ENCODE data around the gene HAUS5. TPM values are rescaled to one million over a fixed set of nuclear protein-coding genes. Genes with fewer than 3 reads are reported as not detected.

Gene HAUS5, protein sequence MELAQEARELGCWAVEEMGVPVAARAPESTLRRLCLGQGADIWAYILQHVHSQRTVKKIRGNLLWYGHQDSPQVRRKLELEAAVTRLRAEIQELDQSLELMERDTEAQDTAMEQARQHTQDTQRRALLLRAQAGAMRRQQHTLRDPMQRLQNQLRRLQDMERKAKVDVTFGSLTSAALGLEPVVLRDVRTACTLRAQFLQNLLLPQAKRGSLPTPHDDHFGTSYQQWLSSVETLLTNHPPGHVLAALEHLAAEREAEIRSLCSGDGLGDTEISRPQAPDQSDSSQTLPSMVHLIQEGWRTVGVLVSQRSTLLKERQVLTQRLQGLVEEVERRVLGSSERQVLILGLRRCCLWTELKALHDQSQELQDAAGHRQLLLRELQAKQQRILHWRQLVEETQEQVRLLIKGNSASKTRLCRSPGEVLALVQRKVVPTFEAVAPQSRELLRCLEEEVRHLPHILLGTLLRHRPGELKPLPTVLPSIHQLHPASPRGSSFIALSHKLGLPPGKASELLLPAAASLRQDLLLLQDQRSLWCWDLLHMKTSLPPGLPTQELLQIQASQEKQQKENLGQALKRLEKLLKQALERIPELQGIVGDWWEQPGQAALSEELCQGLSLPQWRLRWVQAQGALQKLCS
- total RNA-seq = 11.0 and 13.1 TPM in 2 replicates

DNA sequence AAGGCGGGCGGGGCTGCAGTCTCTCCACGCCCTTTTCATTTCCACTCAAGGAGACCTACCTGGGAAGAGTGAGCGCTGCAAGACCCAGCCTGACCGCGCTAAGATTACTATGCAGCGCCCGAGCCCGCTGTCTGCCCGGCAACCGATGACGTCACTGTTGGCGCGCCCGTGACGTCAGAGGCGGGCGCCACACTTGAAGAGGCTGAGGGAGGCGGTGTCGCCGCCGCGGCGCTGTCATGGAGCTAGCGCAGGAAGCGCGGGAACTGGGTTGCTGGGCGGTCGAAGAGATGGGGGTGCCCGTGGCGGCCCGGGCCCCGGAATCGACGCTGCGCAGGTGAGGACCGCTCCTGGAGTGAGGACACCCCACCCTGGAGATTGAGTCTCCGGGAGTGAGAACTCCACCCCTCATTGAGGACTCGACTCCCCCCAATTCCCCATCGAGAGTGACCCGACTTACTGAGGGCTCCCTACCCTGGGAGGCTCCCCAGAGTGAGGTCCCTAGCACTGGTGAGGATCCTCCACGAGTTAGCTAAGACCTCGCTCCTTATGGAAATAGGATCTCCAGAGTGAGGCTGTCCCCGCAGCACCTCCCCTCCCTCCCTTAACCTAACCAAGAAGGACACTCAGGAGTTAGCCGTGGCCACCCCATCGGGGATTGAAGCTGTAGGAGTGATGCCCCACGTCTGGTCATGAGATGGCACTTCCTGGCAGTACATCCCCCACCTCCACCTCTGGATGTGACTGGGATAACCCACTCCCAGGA is at the start of gene HAUS5:
Gene HAUS5 (plus strand): TSS at position 177 of the 763 bp plus-strand sequence. CDS start 60 bp downstream, at position 237.

DNA sequence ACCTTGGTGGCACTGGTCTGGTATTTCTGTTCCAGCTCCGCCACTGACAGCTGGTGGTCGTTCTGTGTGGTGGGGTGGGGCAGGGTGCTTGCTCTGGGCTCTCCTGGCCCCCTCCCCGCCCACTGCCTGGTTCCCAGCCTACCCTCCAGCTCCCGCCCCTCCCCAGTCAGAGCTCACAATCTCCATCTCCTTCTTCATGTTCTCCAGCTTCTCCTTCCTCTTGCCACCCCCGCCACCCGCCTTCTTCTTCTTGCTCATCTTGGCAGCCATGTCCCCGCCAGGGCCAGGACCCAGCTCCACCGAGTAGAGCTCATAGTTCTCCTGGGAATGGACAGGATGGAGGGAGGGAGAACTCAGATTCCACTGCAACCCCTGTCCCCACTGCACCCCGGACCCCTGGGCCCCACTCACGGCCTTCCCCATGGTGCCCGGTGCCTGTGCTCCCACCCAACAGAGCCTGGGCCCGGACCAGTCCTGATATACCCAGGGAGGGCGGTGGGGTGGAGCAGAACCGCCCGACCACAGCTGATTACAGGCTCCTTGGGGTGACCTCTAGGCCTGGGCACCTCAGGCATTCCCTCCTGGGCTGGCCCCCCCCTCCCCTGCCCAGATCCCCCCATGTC is 49.2 kb upstream of the HAUS5 start, which contains the start of gene ATP4A:
Gene ATP4A (minus strand): TSS at position 452 of the 623 bp plus-strand sequence. CDS start 29 bp downstream, at position 423.

DNA sequence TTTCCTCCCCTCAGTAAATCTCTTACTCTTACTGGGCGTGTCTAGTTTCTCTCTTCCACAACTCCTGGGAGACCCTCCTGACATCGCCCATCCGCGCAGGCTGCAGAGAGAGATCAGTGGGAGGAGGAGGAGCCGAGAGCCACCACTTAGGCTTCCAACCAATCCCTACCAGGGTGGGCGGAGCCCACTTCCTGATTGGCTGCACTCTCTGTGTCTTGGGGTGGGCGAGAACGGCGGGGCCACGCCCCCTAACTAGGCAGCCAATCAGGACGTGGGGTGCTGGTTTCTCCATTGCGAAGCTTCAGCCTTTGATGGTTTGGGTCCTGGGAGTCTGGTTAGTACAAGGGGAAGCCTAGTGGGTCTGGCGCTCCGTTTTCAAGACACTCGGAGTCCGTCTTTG is 26.7 kb upstream of the HAUS5 start, which contains the start of gene PMIS2:
Gene PMIS2 (plus strand): TSS at position 326 of the 400 bp plus-strand sequence. CDS start 87 bp downstream, outside the sequence.

DNA sequence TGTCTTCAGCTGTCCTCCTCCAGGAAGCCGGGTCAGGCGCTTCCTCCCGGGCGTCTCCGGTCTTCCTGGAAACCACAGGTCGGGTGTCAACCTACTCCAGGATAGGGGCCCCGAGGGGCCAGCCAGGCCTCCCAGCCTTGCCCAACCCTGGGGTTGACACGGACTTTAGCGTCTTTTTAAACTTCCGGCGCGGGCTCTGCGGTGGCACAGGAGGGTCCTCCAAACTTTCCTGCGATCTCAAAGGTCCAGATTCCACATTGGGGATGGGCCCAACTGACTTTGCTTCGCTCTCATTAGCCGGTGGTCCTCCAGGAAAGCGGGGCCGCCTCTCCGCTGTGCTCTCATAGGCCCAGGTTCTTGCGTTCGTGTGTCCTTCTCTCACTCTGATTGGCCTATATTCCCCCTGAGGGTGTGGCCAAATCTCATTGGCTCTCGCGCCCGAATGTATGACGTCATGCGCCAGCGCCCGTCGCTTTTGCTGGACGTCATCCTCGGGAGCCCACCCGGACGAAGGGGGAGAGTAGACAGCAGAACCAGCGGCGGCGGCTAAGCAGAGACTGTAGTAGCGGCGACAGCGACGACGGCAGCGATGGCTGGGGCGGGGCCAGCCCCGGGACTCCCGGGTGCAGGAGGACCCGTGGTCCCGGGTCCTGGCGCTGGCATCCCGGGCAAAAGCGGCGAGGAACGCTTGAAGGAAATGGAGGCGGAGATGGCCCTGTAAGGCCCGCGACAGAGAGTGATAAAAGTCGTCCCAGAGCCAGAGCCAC is 16.2 kb downstream of the HAUS5 start, which contains the start of gene RBM42:
Gene RBM42 (plus strand): TSS at position 472 of the 767 bp plus-strand sequence. CDS start 118 bp downstream, at position 590.

GRCh38 chr19:35641515-35642151 is 29.1 kb downstream of the HAUS5 start, which contains the start of gene ETV2:
TSS of gene ETV2 (plus strand) at chr19:35641745. CDS start at chr19:35642461, 716 bp downstream.

GRCh38 chr19:35648017-35648961 is 35.8 kb downstream of the HAUS5 start, which contains the start of gene COX6B1:
TSS of gene COX6B1 (plus strand) at chr19:35648323. CDS start at chr19:35651244, 2,921 bp downstream.

DNA sequence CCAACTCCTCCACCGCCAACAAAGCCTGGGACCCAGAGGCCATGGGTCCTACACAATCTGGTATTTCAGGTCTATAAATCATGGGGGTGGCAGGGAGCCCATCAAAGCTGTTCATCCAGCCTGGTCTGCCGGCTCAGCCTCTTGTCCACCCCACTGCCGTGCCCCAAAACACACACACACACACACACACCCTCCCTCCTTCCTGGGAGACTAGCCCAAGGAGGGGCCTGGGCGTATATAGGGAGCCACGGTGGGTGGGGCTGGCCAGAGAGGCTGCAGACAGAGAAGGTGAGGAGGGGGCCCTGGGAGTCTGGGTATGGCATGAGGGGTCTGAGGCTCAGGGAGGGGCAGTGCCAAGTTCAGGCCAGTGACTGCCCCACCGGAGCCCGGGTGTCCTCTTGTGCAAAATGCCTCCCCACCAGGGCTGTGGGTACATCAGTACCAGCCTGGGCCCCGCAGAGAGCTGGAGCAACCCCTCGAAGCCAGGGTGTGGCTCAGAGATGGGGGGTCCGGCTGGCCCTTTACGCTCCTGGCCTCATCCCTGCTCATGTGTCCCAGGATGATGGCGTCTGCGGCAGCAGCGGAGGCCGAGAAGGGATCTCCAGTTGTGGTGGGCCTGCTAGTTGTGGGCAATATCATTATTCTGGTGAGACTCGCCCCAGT is 53.8 kb downstream of the HAUS5 start, which contains the start of gene UPK1A:
Gene UPK1A (plus strand): TSS at position 267 of the 663 bp plus-strand sequence. CDS start 296 bp downstream, at position 563.

Other genes starting within 250 kb of the HAUS5 start
- not detected in 2 replicates for gene GPR42, start 241.7 kb upstream of the HAUS5 start, total RNA-seq
- gene FFAR2, start 164.5 kb upstream of the HAUS5 start, total RNA-seq = not detected in 2 replicates
- 1.4 and 4.2 TPM in 2 replicates for gene KRTDAP, start 122.3 kb upstream of the HAUS5 start, total RNA-seq
- gene DMKN, start 99.1 kb upstream of the HAUS5 start, total RNA-seq = 317 and 408 TPM in 2 replicates
- 1.1 and 3.4 TPM in 2 replicates for gene SBSN, start 84.4 kb upstream of the HAUS5 start, total RNA-seq
- not detected in 2 replicates for gene GAPDHS, start 79.3 kb upstream of the HAUS5 start, total RNA-seq
- gene TMEM147, start 67.1 kb upstream of the HAUS5 start, total RNA-seq = 127 and 137 TPM in 2 replicates
- not detected in 2 replicates for gene ATP4A, start 49.1 kb upstream of the HAUS5 start, total RNA-seq
- gene PMIS2, start 26.6 kb upstream of the HAUS5 start, total RNA-seq = not detected in 2 replicates
- gene RBM42, start 16.3 kb downstream of the HAUS5 start, total RNA-seq = 75.7 and 96.4 TPM in 2 replicates
- 0.23 and 3.9 TPM in 2 replicates for gene ETV2, start 29.0 kb downstream of the HAUS5 start, total RNA-seq
- gene COX6B1, start 35.6 kb downstream of the HAUS5 start, total RNA-seq = 481 and 564 TPM in 2 replicates
- gene UPK1A, start 53.8 kb downstream of the HAUS5 start, total RNA-seq = not detected in 2 replicates
- not detected in 2 replicates for gene ZBTB32, start 91.8 kb downstream of the HAUS5 start, total RNA-seq
- gene KMT2B, start 105.3 kb downstream of the HAUS5 start, total RNA-seq = 6.4 and 13.0 TPM in 2 replicates
- gene IGFLR1, start 129.7 kb downstream of the HAUS5 start, total RNA-seq = 2.3 and 11.4 TPM in 2 replicates
- gene U2AF1L4, start 132.7 kb downstream of the HAUS5 start, total RNA-seq = 10.5 and 12.1 TPM in 2 replicates
- 28.4 and 34.8 TPM in 2 replicates for gene PSENEN, start 132.9 kb downstream of the HAUS5 start, total RNA-seq
- 7.6 and 49.7 TPM in 2 replicates for gene LIN37, start 135.8 kb downstream of the HAUS5 start, total RNA-seq
- gene HSPB6, start 144.3 kb downstream of the HAUS5 start, total RNA-seq = 0.15 TPM in 1 of 2 replicates, not detected in the other
- 8.4 and 11.7 TPM in 2 replicates for gene PROSER3, start 145.4 kb downstream of the HAUS5 start, total RNA-seq
- gene ARHGAP33, start 162.8 kb downstream of the HAUS5 start, total RNA-seq = 0.94 and 3.1 TPM in 2 replicates
- gene PRODH2, start 200.1 kb downstream of the HAUS5 start, total RNA-seq = not detected in 2 replicates
- not detected in 2 replicates for gene NPHS1, start 239.8 kb downstream of the HAUS5 start, total RNA-seq
- gene KIRREL2, start 244.2 kb downstream of the HAUS5 start, total RNA-seq = 0.08 and 0.23 TPM in 2 replicates

Measured in hair follicular keratinocyte (primary cell).